Measurements from ENCODE around the gene SDK1.
"Not testable (repeated sequence)": the region's sequence is repeated elsewhere in the genome, so short reads cannot be mapped to it uniquely, and the experiment has no call there.

SDK1 gene

DNA sequence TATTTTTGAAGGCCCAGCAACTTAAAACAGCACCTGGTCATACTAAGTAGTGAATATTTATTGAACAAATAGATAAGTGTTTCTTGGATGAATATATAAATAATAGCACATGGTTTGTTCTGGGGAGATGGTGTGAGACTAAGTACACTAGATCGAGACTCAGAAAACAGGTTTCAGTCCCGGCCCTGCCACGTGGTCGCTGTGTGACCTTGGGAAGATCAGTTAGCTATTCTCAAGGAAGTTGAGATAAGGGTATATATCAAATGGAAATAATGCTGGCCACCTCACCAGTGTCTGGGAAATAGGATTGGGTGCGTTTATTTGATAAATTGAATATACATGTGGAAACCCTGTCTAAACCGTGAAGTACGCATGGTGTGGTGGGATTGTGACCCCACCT, 354.6 kb downstream of the SDK1 start:
- no peak for DNase-seq (ENCODE audit: low read depth in 3 of 3)

DNA sequence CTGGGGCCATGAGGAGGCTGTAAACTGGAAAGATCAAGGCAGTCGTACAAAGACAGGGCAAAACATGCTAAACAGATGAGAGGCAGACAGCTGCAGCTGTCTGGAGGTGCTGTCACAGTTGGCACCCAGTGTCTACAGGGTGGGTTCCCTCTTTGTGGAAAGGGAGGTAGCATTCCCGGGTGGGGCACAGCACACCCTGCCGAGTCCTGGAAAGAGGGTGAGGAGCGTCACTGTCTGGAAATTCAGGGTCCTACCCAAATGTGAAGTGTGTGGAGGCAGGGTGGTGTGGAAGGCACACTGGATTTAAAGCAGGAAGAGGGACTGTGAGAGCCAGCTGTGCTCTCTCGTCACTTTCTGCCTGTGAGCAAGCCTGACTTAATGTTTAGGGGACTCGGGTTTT, 356.2 kb downstream of the SDK1 start:
- DNase-seq (ENCODE audit: low read depth in 3 of 3), result no peak

DNA sequence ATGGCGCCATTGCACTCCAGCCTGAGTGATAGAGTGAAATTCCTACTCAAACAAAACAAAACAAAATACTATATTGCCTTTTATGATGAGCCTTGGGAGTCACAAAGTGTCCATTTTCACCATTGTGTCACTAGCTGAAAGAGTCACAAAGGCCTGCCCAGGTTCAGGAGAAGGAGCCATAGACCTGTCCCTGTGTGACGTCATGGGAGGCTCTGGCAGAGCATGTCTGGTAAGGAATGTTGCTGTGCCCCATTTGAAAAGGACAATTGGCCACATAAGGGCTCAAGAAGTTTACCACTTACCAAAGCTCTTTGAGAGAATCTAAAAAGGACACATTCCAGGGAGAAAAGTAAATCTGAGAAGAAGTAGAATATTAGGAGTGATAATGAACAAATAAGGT, 367.7 kb downstream of the SDK1 start:
- DNase-seq (ENCODE audit: low read depth in 3 of 3), result no peak

DNA sequence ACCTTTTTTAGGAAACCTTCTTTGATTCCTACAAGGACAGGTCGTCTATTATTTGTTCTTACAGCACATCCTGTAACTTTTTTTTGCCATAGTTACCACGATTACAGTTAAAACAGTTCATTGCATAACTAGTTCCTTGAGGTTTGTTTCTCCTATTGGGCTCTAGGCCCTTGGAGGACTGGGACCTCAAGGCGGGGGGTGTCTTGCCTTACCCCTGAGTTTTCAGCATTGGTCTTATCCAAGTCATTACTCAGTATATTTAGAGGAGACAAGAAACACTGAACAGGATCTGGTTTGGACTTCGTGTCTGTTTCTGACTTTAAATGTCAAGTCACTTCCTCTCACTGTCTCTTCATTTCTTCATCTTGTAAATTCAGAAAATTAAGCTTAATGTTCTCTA, 369.8 kb downstream of the SDK1 start:
- DNase-seq (ENCODE audit: low read depth in 3 of 3), result no peak

DNA sequence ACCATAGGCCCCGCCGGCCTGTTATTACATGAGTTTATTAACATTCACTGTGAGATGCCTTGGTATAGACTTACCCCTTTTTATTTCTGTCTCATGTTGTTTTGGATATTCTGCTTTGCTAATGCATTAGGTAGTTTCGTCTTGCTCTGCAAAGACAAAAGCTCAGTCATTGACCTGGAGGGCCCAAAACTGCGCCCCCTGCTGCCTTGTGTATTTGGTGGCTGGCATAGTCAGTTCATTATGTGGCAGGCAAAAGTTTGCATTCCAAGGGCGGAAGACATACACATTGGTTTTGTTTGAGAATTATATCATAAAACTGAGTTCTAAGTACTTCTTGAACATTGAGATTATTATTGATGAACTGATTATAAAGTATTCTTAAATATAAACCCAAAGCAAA, 372.5 kb downstream of the SDK1 start:
- peak; percentile 13 to 45 (median 26) for DNase-seq (ENCODE audit: low read depth in 3 of 3)

DNA sequence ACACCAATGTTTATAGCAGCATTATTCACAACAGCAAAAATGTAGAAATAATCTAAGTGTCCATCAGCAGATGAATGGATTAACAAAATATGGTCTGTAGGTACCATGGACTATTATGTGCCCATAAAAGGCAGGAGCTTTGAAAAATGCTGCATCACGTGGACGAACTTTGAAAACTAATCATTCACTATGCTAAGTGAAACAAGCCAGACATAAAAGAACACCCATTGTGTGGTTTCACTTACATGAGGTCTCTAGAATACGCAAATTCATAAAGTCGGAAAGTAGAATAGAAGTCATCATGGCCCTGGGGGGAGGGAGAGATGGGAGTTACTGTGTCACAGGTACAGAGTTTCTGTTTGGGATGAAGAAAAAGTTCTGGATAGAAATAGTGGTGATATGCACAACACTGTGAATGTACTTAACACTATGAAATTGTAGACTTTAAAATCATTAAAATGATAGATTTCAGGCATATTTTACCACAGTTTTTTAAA, 377.3 kb downstream of the SDK1 start:
- no peak for DNase-seq (ENCODE audit: low read depth in 3 of 3)

DNA sequence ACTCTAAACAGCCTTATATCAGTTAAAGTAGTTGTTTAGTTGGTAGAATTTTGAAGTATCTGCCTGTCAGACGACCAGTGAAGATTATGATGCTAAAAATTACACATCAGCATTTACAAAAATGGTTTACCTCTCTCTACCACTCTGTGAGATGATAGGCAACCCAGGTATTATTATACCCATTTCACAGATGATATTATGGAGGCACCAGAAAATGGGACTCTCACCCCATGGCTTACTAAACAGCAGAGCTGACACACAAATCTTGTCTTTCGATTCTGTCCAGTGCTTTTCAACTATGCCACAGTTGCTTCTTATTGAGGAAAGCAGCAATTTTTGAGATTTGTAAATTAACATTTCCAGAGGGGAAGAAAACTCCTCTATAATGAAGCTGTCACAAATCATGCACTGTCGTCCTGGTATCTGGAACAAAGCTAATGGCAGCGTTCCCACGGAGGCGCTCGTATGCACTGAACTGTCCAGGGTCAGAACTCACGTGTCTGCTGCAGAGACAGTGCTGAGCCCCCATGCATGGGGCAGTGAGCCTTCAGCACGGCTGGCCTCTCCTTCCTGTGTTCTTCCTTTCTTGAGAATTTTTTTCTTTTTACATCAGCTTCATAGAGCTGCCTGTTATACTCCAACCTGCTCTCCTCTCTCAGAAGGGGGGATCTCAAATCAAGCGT, 381.1 kb downstream of the SDK1 start:
- no peak for DNase-seq (ENCODE audit: low read depth in 3 of 3)

DNA sequence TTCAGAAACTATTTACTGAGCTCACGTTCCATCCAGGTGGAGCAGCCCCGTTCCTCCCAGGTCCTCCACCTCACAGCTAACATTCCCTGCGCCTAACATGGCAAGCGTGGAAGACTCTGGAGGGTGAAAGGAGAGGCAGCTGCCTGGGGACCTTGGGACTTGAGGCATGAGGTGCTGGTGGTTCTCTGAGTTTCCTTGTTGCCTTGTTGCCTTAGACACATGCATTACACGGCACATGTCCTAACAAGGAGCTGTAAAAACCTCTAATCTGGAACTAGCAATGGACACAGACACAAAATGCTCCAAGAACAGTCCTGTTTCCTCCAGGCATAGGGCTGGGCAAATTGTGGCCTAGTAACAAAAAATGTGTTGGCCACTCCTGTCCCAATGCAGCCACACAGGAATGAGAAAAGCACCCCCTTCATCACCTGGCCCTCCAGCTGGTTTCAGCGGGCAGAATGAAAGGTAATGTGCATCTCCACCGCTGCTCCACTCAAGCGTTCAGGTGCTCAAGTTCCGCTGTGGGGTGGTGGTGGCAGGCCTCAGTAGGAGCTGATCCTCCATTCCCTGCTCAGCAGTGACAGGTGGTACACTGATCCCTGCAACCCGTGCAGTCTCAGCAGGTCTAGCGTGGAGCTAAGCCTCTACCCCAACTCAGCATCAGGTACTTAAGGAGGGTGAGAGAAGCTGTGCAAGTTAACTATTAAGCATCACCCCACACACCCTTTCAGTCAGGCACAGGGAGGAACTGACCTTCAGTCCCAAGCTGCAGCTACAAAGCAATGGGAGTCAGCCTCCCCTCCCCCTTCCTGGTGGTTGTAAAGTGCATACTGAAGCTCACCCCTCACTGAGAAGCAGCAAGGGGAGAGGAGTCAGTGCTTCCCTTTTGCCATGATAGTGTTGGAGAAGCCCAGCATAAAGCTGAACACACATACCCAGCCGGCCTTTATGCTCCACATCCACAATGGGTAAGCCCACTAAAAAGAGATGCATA, 382.8 kb downstream of the SDK1 start:
- DNase-seq (ENCODE audit: low read depth in 3 of 3), result no peak

DNA sequence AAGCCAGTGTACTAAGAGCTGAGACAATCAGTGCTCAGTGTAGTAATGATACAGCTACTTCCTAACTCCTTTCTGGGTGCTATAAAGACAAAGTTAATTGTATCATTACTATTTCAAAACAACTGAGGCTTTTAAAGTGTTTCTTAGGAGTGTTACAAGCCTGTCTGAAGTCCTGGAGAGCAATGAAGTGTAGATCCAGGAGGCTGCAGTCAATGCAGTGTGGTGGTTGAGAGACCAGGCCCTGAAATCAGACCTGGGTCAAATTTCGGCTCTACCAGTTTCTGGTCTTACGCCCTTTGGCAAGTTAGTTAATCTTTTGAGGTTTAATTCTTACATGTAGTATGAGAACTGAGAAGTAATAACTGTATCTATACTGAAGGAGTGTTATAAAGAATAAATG, 387.0 kb downstream of the SDK1 start:
- no peak for DNase-seq (ENCODE audit: low read depth in 3 of 3)

DNA sequence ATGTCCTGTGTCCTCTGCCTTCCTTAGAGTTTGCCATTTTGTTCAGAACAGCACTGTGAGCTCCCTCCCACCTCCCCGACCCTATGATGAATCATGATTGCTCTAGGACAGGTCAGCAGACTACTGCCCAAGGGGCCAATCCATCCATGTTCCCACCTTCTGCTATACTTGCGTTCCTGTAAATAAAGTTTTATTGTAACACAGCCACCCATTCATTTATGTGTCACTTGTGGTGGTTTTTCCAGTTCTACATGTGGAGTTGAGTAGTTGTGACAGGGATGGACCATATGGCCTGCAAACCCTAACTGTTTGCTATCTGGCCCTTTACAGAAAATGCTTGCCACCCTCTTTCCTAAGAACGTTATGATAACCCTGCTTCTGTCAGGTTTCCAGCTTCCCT, 387.8 kb downstream of the SDK1 start:
- DNase-seq (ENCODE audit: low read depth in 3 of 3), result no peak

DNA sequence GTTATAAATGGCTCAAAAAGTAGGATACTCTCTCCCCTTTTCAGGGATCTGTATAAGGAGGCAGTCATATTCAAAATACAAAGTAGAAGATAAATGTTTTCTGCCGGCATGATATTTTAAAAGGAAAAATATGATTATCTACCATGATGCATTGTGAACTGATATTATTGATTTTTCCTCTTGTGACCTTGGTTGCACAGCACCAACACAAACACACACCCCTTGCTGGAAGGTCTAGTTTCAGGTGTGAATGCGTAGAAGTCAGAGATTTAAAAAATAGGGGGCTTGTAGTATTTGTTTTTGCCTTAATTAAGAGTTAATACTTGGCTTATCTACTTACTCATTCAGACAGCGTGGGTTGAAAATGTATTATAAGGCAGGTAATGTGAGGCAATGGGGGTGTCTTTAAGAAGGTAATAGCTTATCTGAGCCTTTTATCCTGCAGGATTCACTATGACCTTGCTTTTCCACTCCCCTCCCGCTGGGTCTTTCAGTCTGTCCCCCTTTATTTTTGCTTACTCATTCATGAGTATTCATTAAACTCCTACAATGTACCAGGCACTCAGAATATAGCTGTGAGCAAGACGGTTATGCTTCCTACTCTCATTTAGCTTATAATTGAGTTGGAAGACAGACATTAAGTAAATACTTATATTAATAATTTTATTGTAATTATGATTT, 390.6 kb downstream of the SDK1 start:
- DNase-seq (ENCODE audit: low read depth in 3 of 3), result no peak

DNA sequence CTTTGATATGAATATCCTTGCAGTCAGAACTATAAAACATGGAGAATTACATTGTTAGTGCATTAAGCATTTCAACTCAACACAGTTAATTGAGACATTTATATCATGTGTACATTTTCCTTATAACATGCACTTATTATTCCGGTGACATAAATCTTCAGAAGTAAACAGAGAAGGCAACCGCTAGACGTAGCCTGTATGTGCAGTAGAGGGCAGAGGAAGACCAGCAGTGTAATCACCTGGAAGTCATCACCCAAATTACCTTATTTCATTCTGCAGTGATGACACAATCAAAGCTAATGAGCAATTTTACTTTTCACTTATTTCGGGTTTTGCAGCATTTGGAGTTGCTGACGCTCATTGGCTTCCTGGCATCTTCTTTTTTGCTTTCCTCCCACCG, 394.6 kb downstream of the SDK1 start:
- DNase-seq (ENCODE audit: low read depth in 3 of 3), result no peak

DNA sequence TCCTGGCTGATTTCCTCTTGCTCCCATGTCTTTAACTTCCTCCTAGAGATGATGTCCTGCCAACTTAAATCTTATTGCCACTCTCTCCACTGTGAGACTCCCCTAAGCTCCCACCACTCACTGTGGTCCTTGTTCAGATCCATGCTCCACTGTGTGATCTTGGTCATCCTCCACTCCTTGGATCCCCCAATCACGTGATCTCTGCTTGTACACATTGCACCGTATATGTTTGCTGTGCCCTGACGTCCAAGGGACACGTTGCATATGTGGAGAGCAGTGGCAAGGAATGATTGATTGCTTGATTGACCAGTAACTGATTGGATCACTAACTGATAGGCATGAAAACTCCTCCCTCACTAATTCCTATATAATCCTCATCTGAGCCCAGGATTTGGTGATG, 395.1 kb downstream of the SDK1 start:
- DNase-seq (ENCODE audit: low read depth in 3 of 3), result no peak

DNA sequence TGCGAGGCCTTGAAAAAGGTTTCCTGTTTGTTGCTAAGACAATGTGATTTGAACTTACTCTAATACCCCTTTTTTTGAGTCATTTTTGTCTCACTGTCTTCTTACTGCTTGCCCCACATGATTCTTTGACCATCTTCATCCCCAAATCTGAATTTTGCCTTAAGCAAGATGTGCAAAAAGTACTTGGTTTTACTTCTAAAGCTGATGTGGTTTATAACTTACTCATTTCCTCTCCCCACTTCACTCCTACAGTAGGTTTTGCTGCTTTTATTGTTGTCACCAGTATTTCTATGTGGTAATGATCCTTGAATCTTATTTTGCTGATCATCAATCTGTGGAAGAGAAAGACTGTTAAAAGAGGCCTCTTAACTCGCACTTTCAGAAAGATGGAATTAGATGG, 396.4 kb downstream of the SDK1 start:
- no peak for DNase-seq (ENCODE audit: low read depth in 3 of 3)

DNA sequence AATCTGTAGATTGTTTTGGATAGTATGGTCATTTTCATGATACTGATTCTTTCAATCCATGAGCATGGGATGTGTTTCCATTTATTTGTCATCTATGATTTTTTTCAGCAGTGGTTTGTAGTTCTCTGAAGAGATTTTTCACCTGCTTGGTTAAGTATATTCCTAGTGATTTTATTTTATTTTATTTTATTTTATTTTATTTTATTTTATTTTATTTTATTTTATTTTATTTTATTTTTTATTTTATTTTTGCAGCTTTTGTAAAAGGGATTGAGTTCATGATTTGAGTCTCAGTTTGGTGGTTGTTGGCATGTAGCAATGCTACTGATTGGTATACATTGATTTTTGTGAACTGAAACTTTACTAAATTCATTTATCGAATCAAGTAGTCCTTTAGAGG, 404.2 kb downstream of the SDK1 start:
- DNase-seq (ENCODE audit: low read depth in 3 of 3), result no peak

DNA sequence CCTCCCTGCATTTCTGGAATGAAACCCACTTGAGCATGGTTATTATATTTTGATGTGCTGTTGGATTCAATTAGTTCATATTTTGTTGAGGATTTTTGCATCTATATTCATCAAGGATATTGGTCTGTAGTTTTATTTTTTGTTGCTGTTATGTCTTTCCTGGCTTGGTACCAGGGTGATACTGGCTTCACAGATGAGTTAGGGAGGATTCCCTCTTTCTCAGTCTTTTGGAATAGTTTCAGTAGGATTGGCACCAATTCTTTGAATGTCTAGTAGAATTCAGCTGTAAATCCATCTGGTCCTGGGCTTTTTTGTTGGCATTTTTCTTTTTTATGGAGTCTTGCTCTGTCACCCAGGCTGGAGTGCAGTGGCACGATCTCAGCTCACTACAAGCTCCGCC, 405.0 kb downstream of the SDK1 start:
- not testable (repeated sequence) for DNase-seq (ENCODE audit: low read depth in 3 of 3)

DNA sequence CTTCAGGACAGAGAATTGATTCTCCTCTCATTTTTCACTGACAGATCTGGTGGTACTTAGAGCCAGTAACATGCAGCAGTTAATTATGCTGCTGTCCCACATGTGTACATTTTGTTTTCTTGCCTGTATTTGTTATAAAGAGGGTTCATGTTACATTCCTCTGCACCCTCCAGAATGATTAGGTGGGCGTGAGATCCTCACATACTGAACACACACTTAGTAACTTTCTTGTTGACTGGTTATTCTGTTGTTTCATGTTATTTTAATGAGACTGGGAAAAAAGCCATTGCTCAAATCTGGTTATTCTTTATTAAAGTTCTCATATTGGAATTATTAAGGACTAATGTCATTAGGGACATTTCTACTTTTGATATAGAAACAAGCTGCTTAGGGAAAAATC, 409.1 kb downstream of the SDK1 start:
- no peak for DNase-seq (ENCODE audit: low read depth in 3 of 3)

DNA sequence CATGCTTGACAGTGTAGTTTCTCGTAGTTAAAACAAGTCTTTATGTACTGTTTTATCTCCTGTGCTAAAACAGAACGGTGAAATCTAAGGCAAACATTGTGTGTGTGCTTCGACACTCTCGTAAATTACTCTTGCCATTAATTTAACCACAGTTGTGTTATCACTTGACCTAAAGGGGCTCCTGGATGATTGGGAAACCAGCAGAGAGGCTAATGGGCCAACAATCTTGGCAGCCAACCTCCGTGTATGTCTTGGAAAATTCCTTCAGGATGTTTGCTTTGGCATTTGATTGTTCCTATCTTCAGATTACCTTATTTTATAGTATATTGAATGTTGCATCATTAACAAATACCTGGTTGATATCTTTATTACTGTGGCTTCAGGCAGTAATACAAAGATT, 409.5 kb downstream of the SDK1 start:
- no peak for DNase-seq (ENCODE audit: low read depth in 3 of 3)

DNA sequence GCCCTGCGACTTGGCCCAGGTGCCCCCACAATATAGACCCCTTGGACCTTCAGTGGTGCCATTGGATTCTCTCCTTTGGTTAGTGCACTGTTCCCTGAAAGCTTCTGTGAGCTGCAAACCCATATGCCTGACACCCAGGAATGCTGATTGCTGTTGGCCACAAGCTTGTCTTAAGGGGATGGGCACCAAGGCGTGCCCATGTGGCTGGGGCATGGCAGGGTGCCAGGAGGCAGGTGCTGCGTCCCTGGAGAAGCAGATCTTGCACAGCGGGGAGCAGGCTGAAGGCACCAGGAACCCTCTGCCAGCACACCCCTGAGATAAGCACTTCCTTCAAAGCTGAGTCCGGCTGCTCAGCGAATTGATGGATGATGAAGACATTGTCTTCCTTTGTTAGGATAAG, 411.8 kb downstream of the SDK1 start:
- no peak for DNase-seq (ENCODE audit: low read depth in 3 of 3)

DNA sequence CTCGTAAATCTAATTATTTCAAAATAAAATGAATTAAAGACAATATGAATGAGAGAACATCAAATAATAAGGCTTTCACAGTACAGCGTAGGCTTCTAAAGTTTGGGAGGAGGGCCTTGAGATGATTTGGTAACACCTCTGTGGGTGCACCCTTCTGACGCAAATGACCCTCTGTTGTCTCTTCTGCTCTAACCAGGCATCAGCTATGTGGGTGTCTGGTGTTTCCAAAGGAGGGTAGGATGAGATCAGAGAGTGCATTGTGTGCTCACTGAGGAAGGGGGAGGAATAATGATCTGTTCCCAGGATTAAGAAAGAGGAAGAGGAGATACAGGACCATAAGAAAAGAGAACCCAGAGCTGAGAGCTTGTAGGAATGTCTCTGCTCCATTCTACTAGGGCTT, 420.4 kb downstream of the SDK1 start:
- no peak for DNase-seq (ENCODE audit: low read depth in 3 of 3)

DNA sequence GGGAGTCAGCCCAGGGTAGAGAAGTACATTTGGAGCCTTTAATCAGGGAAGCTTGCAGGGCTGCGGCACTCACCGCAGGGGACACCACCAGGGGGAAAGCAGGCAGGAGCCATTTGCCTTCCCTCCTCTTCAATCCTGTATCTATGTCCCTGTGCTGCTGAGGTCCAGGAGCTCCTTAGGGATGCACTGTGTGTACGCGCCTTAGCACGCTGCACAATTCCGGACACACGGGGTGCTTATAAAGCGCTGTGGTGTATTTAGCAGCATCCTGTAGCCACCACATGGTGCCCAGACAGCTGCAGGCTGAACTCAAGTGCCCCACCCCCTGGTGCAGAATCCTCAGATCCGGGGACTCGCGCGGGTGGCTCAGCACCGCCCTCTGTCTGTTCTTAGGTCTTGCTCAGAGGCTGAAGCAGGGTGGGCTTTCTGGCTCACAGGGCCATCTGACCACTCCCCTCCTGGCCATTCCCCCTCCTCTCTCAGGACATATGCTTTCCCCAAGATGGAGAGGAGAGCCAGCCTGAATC, 421.4 kb downstream of the SDK1 start:
- peak in 1 of 3 donors; percentile 2 for DNase-seq (ENCODE audit: low read depth in 3 of 3)
